ENCODE results near the gene TADA2B. TPM values are rescaled to one million over a fixed set of nuclear protein-coding genes. Genes with fewer than 3 reads are reported as not detected.

TADA2B gene
- total RNA-seq, 2 experiments from 2014 or later, result 7.7 to 10.0 TPM

DNA sequence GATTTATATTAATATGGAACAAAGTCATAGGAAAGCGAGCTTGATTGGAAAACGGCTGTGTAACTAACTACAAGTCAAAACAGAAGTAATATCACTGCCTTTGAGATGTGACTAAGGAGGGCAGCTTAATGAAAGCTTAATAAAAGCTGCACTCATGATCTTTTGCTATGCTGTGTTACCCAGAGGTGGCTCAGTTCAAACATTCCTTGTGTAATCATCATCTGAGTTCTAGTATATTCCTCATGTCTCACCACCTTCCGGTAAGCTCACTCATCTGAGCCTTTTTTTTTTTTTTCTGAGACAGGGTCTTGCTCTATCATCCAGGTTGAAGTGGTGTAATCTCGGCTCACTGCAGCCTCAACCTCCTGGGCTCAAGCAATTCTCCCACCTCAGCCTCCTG lies 19.6 kb downstream of the TADA2B start:
- H3K27ac Mint-ChIP-seq, result peak overlapping the region; percentile 66
- CTCF ChIA-PET, result interaction anchor here (1.0 to 2.1 kb wide), 3 partner anchors 8 to 120 kb away, joined by 3 to 9 read pairs (median 6); partner anchors contain the start of gene TADA2B
- DNase-seq (no peak), ATAC-seq (no peak)
- intact Hi-C loops (cut with micrococcal nuclease), result no loop called here
- POLR2A ChIA-PET, result interaction anchor here (0.7 to 10.2 kb wide), 5 partner anchors 8 to 99 kb away, joined by 3 to 67 read pairs (median 3); partner anchors contain the start of gene TADA2B
- TF ChIP-seq, protein P1, sequence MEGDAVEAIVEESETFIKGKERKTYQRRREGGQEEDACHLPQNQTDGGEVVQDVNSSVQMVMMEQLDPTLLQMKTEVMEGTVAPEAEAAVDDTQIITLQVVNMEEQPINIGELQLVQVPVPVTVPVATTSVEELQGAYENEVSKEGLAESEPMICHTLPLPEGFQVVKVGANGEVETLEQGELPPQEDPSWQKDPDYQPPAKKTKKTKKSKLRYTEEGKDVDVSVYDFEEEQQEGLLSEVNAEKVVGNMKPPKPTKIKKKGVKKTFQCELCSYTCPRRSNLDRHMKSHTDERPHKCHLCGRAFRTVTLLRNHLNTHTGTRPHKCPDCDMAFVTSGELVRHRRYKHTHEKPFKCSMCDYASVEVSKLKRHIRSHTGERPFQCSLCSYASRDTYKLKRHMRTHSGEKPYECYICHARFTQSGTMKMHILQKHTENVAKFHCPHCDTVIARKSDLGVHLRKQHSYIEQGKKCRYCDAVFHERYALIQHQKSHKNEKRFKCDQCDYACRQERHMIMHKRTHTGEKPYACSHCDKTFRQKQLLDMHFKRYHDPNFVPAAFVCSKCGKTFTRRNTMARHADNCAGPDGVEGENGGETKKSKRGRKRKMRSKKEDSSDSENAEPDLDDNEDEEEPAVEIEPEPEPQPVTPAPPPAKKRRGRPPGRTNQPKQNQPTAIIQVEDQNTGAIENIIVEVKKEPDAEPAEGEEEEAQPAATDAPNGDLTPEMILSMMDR (IDR thresholded peaks at IDR 0.05), result no peak
- no peaks in the 10 kb centered on the region for H3K9me3 Mint-ChIP-seq
- H3K4me1 Mint-ChIP-seq (ENCODE audit: low read depth), result peaks cover 42% of the 10 kb centered on the region
- H3K36me3 Mint-ChIP-seq (ENCODE audit: low read depth), result peaks cover 68% of the 10 kb centered on the region
- H3K4me3 Mint-ChIP-seq, result no peak overlapping the region
- no peaks in the 10 kb centered on the region for H3K27me3 Mint-ChIP-seq

DNA sequence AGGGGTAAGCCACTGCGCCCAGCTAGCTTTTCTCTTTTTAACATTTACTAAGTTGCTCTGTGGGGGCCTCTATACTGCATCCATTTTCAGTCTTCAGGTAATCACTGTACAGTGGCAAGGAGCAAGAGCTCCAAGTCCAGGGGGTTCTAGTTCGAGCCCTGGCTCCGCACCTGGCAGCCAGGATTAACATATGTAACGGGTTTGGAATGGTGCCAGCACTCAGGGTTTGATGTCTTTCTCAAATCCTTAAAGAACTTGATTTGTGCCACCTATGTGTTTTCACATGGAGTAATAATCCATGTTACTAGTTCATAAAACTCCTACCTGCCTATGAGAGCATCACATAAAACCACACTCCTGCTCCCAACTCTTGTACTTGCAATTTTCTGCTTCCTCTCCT lies 20.2 kb downstream of the TADA2B start:
- ChIA-PET POLR2A (interaction anchor here (0.7 to 10.2 kb wide), 5 partner anchors 8 to 100 kb away, joined by 3 to 67 read pairs (median 3); partner anchors contain the start of gene TADA2B), CTCF (interaction anchor here (1.2 kb wide), 1 partner anchor 20 kb away, joined by 3 read pairs; the partner anchor contains the start of gene TADA2B)
- H3K36me3 Mint-ChIP-seq (ENCODE audit: low read depth), result peaks cover 68% of the 10 kb centered on the region
- ATAC-seq (no peak), DNase-seq (no peak)
- H3K9me3 Mint-ChIP-seq, result no peaks in the 10 kb centered on the region
- peaks cover 40% of the 10 kb centered on the region for H3K4me1 Mint-ChIP-seq (ENCODE audit: low read depth)
- TF ChIP-seq, protein P1 (IDR thresholded peaks at IDR 0.05), result no peak
- H3K27me3 Mint-ChIP-seq, result no peaks in the 10 kb centered on the region
- H3K27ac Mint-ChIP-seq, result peak overlapping the region; percentile 66
- intact Hi-C loops (cut with micrococcal nuclease), result no loop called here
- no peak overlapping the region for H3K4me3 Mint-ChIP-seq

DNA sequence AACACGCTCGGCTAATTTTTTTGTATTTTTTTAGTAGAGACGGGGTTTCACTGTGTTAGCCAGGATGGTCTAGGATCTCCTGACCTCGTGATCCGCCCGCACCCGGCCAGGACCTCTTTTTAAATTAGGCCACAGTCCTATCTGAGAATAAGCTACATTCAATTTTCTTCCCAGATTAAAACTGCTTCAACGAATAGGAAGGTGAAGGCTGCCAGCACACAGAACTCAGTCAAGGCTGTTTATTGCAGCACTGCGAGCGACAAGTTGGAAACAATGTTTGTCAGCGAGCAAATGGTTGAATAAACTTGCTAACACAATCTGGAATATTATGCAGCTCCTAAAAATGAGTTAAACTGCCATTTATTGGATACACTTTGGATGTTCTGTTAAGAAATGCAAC lies 22.8 kb downstream of the TADA2B start:
- DNase-seq (no peak), ATAC-seq (no peak)
- Mint-ChIP-seq H3K4me1 (ENCODE audit: low read depth) (peaks cover 42% of the 10 kb centered on the region), H3K4me3 (peak overlapping the region; percentile 91), H3K36me3 (ENCODE audit: low read depth) (peaks cover 52% of the 10 kb centered on the region), H3K9me3 (no peaks in the 10 kb centered on the region), H3K27me3 (peaks cover 1% of the 10 kb centered on the region), H3K27ac (peak overlapping the region; percentile 55)
- ChIA-PET POLR2A (interaction anchor here (0.7 to 7.3 kb wide), 11 partner anchors 7 to 350 kb away, joined by 3 to 123 read pairs (median 6); partner anchors contain the start of genes BLOC1S4 and TADA2B), CTCF (interaction anchor here (0.8 to 4.9 kb wide), 7 partner anchors 8 to 364 kb away, joined by 3 to 92 read pairs (median 4); partner anchors contain the start of gene TADA2B)
- TF ChIP-seq, protein P1 (IDR thresholded peaks at IDR 0.05), result no peak
- intact Hi-C loops (cut with micrococcal nuclease), result loop anchor here (5.0 kb wide), 1 partner anchor 149 kb away; no protein-coding TSS in a partner anchor

- intact Hi-C loops (cut with micrococcal nuclease), result loop anchor here (5.0 kb wide), 1 partner anchor 149 kb away; no protein-coding TSS in a partner anchor
Measured at GRCh38 chr4:7066493-7066892, 23.3 kb downstream of the TADA2B start.

More at GRCh38 chr4:7066493-7066892, 23.3 kb downstream of the TADA2B start:
- ChIA-PET CTCF (interaction anchor here (1.1 to 4.9 kb wide), 8 partner anchors 8 to 92 kb away, joined by 3 to 92 read pairs (median 5); partner anchors contain the start of gene TADA2B), POLR2A (interaction anchor here (0.7 to 7.3 kb wide), 11 partner anchors 8 to 350 kb away, joined by 3 to 123 read pairs (median 6); partner anchors contain the start of genes BLOC1S4 and TADA2B)
- Mint-ChIP-seq H3K4me3 (peak overlapping the region; percentile 91), H3K36me3 (ENCODE audit: low read depth) (peaks cover 48% of the 10 kb centered on the region), H3K4me1 (ENCODE audit: low read depth) (peaks cover 42% of the 10 kb centered on the region), H3K9me3 (no peaks in the 10 kb centered on the region), H3K27me3 (peaks cover 1% of the 10 kb centered on the region), H3K27ac (peak overlapping the region; percentile 92)
- TF ChIP-seq, protein P1 (IDR thresholded peaks at IDR 0.05), result no peak
- ATAC-seq, result no peak
- DNase-seq, result no peak

Measured in activated CD8-positive, alpha-beta T cell treated with anti-CD3 and anti-CD28 coated beads for 36 hours (primary cell).